Measurements from ENCODE around the gene CYBC1.
"Not testable (repeated sequence)": the region's sequence is repeated elsewhere in the genome, so short reads cannot be mapped to it uniquely, and the experiment has no call there.

Gene CYBC1

GRCh38 chr17:82434216-82434565, 16.4 kb downstream of the CYBC1 start:
- DNase-seq (ENCODE audit: low spot score), result peak; percentile 28

DNA sequence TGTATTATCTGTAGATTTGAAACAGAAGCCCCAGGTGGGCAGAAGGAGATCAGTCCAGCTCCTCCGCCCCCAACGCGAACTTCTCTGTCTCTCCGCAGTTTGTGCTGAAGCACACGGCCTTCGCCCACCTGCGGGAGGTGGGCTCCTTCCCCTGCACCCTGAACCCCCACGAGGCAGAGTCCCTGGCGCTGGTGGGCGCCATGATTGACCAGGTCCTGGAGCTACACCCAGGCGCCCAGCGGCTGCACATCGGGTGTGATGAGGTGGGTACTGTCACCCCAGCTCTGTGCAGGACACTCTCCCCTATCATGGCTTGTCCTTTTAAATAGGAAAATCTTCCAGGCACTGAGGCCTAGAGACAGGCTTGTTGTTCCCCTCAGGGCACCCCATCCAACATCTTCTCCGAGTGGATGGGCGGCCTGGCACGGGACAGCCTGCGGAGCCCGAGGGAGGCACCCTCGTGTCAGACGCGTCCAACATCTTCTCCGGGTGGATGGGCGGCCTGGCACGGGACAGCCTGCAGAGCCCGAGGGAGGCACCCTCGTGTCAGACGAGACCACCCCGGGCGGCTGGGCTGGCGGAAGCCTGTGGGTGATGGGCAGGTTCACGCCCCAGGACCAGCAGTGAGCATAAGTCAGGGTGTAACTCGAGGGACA, 16.9 kb downstream of the CYBC1 start:
- no peak for DNase-seq (ENCODE audit: low spot score)

- DNase-seq (ENCODE audit: low spot score), result no peak
Observed at GRCh38 chr17:82432017-82432416, 18.5 kb downstream of the CYBC1 start.

GRCh38 chr17:82429824-82430223, 20.7 kb downstream of the CYBC1 start:
- no peak for DNase-seq (ENCODE audit: low spot score)

GRCh38 chr17:82428546-82428945, 22.0 kb downstream of the CYBC1 start:
- DNase-seq (ENCODE audit: low spot score), result no peak

- no peak for DNase-seq (ENCODE audit: low spot score)
Observed at GRCh38 chr17:82424863-82425159, 25.7 kb downstream of the CYBC1 start.

GRCh38 chr17:82424001-82424862, 26.3 kb downstream of the CYBC1 start:
- peak; percentile 49 for DNase-seq (ENCODE audit: low spot score)

DNA sequence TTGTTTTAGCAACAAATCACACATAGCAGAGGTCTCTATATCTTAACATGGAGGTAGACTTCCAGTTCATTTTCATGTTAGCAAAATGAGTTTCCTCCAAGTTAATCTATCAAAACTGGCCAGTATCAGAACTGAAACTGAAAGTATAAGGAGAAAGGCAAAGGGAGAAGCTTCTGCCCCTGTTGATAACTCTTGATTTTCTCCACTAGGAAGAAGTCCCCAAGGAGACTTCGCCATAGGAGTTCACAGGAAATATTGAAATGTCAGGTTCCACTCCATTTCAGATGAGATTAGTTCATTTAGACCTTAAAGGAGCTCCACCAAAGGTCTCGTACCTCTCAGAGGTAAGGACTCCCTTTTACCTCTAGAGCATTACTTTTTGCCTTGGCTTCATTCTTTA, 31.0 kb downstream of the CYBC1 start:
- DNase-seq (ENCODE audit: low spot score), result peak; percentile 7

DNA sequence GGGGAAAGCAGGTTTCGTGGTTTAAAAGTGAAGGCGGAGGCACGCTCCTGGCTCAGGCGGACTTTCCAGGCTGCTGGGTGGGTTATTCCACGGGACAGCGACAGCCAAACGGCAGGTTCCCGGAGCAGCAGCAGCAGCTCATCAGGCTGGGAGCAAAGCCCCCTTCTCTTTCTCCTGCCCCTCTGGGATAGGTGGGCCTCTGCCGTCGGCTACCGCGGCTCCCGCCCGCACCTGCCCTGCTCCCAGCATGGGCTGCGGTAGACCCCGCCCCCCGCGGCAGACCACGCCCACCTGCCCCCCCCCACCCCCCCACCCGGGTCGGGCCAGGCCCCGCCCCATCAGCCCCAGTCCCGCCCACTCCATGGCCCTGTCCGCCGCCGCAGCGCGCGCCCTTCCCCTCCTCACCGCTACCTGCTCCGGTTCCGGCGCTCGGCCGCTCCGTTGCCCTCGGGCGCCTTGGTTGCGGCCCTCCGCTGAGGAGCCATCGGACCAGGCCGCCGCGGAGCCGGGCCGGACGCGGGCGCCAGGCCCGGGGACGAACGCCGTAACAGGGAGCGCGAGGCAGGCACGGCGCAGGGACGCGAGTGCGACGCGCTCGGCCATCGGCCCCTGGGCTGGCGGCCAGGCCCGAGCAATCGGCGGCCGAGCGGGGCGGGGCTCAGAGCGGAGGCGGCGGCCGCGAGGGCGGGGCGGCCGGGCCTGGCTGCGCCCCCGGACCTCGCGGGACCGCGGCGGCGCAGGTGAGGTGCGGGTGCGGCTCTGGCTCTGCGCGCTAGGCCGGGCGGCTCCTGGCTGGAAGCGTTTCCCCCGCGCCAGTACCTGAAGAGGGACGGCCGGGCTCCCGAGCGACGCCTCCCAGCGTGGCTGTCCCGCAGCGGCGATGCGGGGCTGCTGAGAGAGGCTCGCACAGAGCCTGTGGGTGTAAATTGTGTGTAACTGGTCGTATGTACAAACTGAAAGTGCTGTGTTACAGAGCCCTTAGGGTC, 32.3 kb downstream of the CYBC1 start, which contains the start of the genes HEXD and OGFOD3:
HEXD (plus strand) TSS at position 347 of the 986 bp plus-strand sequence. CDS start 1,453 bp downstream, outside the sequence.
OGFOD3 (minus strand) TSS at position 586 of the 986 bp plus-strand sequence; CDS start at position 485, 101 bp downstream.
- peak; percentile 84 for DNase-seq (ENCODE audit: low spot score)

GRCh38 chr17:82416771-82417170, 33.8 kb downstream of the CYBC1 start:
- peak; percentile 2 for DNase-seq (ENCODE audit: low spot score)

GRCh38 chr17:82416264-82416663, 34.3 kb downstream of the CYBC1 start:
- no peak for DNase-seq (ENCODE audit: low spot score)

- DNase-seq (ENCODE audit: low spot score), result no peak
Observed at GRCh38 chr17:82415786-82416185, 34.8 kb downstream of the CYBC1 start.

GRCh38 chr17:82415336-82415735, 35.2 kb downstream of the CYBC1 start:
- no peak for DNase-seq (ENCODE audit: low spot score)

DNA sequence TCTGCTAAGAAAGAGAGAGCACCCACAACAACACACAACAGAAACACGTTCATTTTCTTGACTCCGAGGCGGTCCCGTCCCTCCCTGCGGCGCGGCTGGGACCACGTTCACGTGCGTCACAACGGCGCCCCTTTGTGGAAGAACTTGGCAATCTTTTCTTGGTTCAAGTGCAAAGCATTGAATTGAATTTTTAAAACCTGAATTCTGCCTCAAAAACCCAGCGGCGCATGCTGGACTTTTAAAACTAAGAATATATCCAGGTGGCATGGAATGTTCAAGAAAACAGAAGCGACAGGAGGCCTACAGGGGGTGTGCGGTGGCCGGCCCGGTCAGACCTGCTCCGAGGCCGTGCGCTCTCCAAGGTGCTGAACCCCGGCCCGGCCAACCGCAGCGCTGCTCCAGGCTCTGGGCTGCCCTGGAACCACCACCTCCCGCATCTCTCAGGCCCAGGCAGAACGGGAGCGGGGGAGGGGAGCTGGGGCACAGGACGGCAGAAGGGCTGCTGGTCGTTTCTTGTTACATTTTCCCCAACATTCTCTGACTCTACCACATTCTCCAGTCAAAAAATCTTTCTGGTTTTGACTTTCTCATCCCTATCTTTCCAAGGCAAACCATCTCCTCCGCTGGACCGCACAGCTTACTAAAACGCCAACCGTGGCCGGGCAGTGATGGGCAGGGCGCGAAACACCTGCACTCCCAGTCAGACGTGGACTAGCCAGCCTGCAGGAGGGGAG, 35.8 kb downstream of the CYBC1 start:
- DNase-seq (ENCODE audit: low spot score), result peak; percentile 71

- no peak for DNase-seq (ENCODE audit: low spot score)
Observed at GRCh38 chr17:82412535-82413520, 37.7 kb downstream of the CYBC1 start.

- DNase-seq (ENCODE audit: low spot score), result not testable (repeated sequence)
Observed at GRCh38 chr17:82412081-82412480, 38.5 kb downstream of the CYBC1 start.

- DNase-seq (ENCODE audit: low spot score), result no peak
Observed at GRCh38 chr17:82411396-82412053, 39.0 kb downstream of the CYBC1 start.

DNA sequence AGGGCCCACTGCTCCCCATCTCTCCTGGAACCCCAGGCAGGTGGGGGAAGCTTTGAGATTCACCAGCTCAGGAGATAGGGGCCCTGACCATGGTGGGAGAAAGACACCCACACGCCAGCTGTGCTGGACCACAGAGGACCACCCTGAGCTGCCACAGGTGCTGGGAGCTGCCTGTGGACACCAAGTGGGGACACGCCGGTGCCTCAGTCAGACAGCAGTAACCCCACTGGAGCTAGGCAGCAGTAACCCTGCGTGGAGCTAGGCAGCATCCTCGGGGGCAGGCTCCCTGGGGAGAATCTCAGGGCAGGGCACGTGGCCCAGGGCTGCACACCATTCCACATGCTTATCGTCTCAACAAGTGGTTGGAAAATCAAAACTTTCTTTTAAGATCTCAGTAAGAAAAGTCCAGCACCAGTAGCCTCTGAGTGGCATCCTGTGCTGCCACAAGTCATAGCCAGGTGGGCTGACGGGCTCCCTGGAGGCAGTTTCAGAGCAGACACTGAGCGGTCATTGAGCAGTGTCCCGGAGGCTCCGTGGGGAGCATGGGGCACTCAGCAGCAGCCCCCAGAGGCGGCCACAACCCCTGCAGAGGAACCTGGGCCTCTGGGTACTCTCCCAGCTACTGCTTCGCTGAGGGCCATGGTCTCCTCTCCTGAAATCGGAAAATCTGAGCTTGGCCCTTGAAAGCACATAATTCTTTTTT, 40.4 kb downstream of the CYBC1 start:
- DNase-seq (ENCODE audit: low spot score), result no peak

- DNase-seq (ENCODE audit: low spot score), result no peak
Observed at GRCh38 chr17:82408938-82409318, 41.6 kb downstream of the CYBC1 start.

All from CD4-positive, alpha-beta T cell treated with Interleukin-15 for 4 hours (primary cell).